Adrenal gland (tissue), 12 donors: Measurements from ENCODE around the gene PKP4. TPM values are rescaled to one million over a fixed set of nuclear protein-coding genes. Genes with fewer than 3 reads are reported as not detected.

Experiments used
- DNase-seq, 7 donors: peaks; one replicate each; pipeline ENCODE4 v3.0.0-alpha.2; 2019 to 2020
- H3K27ac ChIP-seq, 5 donors: fragments of 200-600 bp; sonication (generic) in 4 of 5; 1 replicate in 3 of 5; 2 replicates in 2 of 5; pipeline versions ENCODE4 v1.5.1 to v1.8.0; 2016 to 2020; ENCODE audit warnings: mild to moderate bottlenecking in 1 of 5
- H3K27me3 ChIP-seq: fragments of 200-600 bp; 2 replicates; pipeline ENCODE4 v1.8.0; 2021
- H3K36me3 ChIP-seq, 2 donors: fragments of 200-600 bp; replicated peaks in 1 of 2; 1 replicate in 1 of 2; 2 replicates in 1 of 2; pipeline versions ENCODE4 v1.5.1 to v1.8.0; 2018 to 2022
- H3K4me1 ChIP-seq, 2 donors: fragments of 200-600 bp; replicated peaks in 1 of 2; 1 replicate in 1 of 2; 2 replicates in 1 of 2; pipeline versions ENCODE4 v1.5.1 to v1.8.0; 2018 to 2021
- H3K4me3 ChIP-seq, 4 donors: fragments of 200-600 bp; sonication (generic) in 3 of 4; one replicate each; pipeline ENCODE4 v1.5.1; 2016 to 2018
- H3K9me3 ChIP-seq, 3 donors: fragments of 200-600 bp; sonication (generic) in 1 of 3; replicated peaks in 1 of 3; 1 replicate in 2 of 3; 2 replicates in 1 of 3; pipeline versions ENCODE4 v1.5.1 to v1.8.0; 2016 to 2021
- POLR2A ChIP-seq, 2 donors: fragments of 450-650 bp; IDR thresholded peaks; one replicate each; pipeline ENCODE4 v1.6.1; 2017; ENCODE audit warnings: antibody characterized with exemption in 2 of 2, mild to moderate bottlenecking in 2 of 2, moderate library complexity in 1 of 2
- WGBS, 4 donors: extraction: QIAGEN DNeasy Blood & Tissue Kit in 2 of 4; methylation state at CpG; one replicate each; pipeline versions ENCODE4 v1.1.5 to v1.1.7; 2013 to 2017; 5-methylcytosine and 5-hydroxymethylcytosine counted together
- intact Hi-C, 2 donors: fragments of 100-400 bp; cut with DNase I; formaldehyde crosslinking; loops; one replicate each; pipeline versions ENCODE4 v1.14.1 to v1.15.0; 2022 to 2023
- polyA plus RNA-seq, 3 donors: library from polyadenylated mRNA; stranded (reverse); fragments of 200-250 nt in 2 of 3; fragments of 350-450 nt in 1 of 3; fragmentation: Illumina TruSeq in 1 of 3; extraction: RNeasy Lipid Tissue Mini Kit (QIAGEN cat#74804) in 1 of 3; gene quantifications; one replicate each; pipeline ENCODE4 v1.2.3, GENCODE V29; 2013 to 2014
- total RNA-seq, 9 donors: library from RNA; depleted of rRNA in 4 of 9; stranded (reverse); fragments of >200 nt in 4 of 9; fragments of 120-200 nt in 1 of 9; fragmentation: NEBNext Ultra II Directional in 1 of 9; extraction: Animal tissue kit (Norgen Biotek cat#: 25700) in 1 of 9; gene quantifications; one replicate each; pipeline versions ENCODE4 v1.1.0 to v1.2.4, GENCODE V29; 2013 to 2023
- TF ChIP-seq, protein P1 (sequence below), 6 experiments: fragments of 450-650 bp in 4 of 6; fragments of 200-600 bp in 2 of 6; sonication (generic) in 1 of 6; IDR thresholded peaks; 1 replicate in 5 of 6; 2 replicates in 1 of 6; pipeline versions ENCODE4 v1.5.1 to v1.8.0; 2016 to 2021; ENCODE audit warnings: antibody characterized with exemption in 6 of 6, mild to moderate bottlenecking in 2 of 6, moderate library complexity in 1 of 6
- donor health status: healthy with polysubstance abuse.
- donor health status: Bipolar disorder and iron deficiency.
- donor health status: DM: yes; HTN: yes; CAD: no.
- donor health status: DM: no; HTN: no; CAD: no.
- donor health status: DM: no; HTN: no; CAD: no.
- donor health status: DM: yes; HTN: yes; CAD: no.

The PKP4 gene
- total and polyA plus RNA-seq, 12 donors, result 15.6 to 34.9 (median 23.3) TPM

- H3K9me3 ChIP-seq, result no peaks in the 10 kb centered on the region
- WGBS, 4 donors, result 95 to 100% (median 98%) methylated on average over 1 of the region's 1 CpG
- no peaks in the 10 kb centered on the region for H3K36me3 ChIP-seq
- no peak for TF ChIP-seq POLR2A (IDR thresholded peaks at IDR 0.05)
- TF ChIP-seq, protein P1, sequence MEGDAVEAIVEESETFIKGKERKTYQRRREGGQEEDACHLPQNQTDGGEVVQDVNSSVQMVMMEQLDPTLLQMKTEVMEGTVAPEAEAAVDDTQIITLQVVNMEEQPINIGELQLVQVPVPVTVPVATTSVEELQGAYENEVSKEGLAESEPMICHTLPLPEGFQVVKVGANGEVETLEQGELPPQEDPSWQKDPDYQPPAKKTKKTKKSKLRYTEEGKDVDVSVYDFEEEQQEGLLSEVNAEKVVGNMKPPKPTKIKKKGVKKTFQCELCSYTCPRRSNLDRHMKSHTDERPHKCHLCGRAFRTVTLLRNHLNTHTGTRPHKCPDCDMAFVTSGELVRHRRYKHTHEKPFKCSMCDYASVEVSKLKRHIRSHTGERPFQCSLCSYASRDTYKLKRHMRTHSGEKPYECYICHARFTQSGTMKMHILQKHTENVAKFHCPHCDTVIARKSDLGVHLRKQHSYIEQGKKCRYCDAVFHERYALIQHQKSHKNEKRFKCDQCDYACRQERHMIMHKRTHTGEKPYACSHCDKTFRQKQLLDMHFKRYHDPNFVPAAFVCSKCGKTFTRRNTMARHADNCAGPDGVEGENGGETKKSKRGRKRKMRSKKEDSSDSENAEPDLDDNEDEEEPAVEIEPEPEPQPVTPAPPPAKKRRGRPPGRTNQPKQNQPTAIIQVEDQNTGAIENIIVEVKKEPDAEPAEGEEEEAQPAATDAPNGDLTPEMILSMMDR (IDR thresholded peaks at IDR 0.05), result no peak
- H3K4me1 ChIP-seq, result peaks cover 4 to 10% of the 10 kb centered on the region in 2 donors
- intact Hi-C loops, result no loop called here
- H3K4me3 ChIP-seq, result no peak overlapping the region
- no peaks in the 10 kb centered on the region for H3K27me3 ChIP-seq
- H3K27ac ChIP-seq, result no peak overlapping the region
- no peak for DNase-seq
Measured at GRCh38 chr2:158542577-158542976, 85.8 kb downstream of the PKP4 start.

- 91 to 95% (median 94%) methylated on average over 2 of the region's 2 CpGs for WGBS, 4 donors
- no peak for DNase-seq
Measured at GRCh38 chr2:158543957-158544356, 87.2 kb downstream of the PKP4 start.

DNA sequence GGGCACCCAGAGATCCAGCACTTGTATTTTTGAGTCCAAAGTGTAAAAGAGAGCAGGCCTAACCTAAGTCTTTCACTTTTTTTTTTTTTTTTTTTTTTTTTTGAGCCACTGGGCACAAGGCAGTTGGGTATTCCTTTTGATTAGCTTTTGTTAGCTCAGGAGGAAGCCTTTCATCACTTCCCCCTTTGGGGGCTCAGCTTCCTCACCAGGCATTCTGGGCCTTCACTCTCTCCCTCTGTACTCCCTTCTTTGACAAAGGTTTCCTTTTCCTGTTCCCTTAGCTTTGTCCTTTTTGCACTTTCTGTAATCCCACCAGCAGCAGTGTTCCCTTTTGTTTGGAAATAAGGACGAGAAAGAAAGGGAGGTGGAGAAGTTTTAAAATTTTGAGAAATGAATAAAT, 88.2 kb downstream of the PKP4 start:
- no peak for TF ChIP-seq POLR2A (IDR thresholded peaks at IDR 0.05)
- TF ChIP-seq, protein P1 (IDR thresholded peaks at IDR 0.05), result no peak
- H3K27me3 ChIP-seq, result no peaks in the 10 kb centered on the region
- H3K36me3 ChIP-seq, result no peaks in the 10 kb centered on the region
- no peaks in the 10 kb centered on the region for H3K9me3 ChIP-seq
- H3K4me3 ChIP-seq, result no peak overlapping the region
- no peak for DNase-seq
- WGBS, 4 donors, result 80 to 85% (median 81%) methylated on average over 1 of the region's 1 CpG
- no peaks in the 10 kb centered on the region for H3K4me1 ChIP-seq
- no peak overlapping the region for H3K27ac ChIP-seq
- intact Hi-C loops, result no loop called here

More at GRCh38 chr2:158543957-158544356, 87.2 kb downstream of the PKP4 start:
- intact Hi-C loops, result no loop called here
- H3K4me1 ChIP-seq, result peaks cover 1 to 7% of the 10 kb centered on the region in 2 donors
- H3K36me3 ChIP-seq, result no peaks in the 10 kb centered on the region
- no peak overlapping the region for H3K27ac ChIP-seq
- TF ChIP-seq POLR2A (IDR thresholded peaks at IDR 0.05), result no peak
- TF ChIP-seq, protein P1 (IDR thresholded peaks at IDR 0.05), result no peak
- no peaks in the 10 kb centered on the region for H3K27me3 ChIP-seq
- no peaks in the 10 kb centered on the region for H3K9me3 ChIP-seq
- H3K4me3 ChIP-seq, result no peak overlapping the region

GRCh38 chr2:158546412-158547144, 89.8 kb downstream of the PKP4 start:
- intact Hi-C loops, result no loop called here

More at GRCh38 chr2:158546412-158547144, 89.8 kb downstream of the PKP4 start:
- TF ChIP-seq POLR2A (IDR thresholded peaks at IDR 0.05), result no peak
- TF ChIP-seq, protein P1 (IDR thresholded peaks at IDR 0.05), result no peak
- no peak overlapping the region for H3K27ac ChIP-seq
- DNase-seq, result no peak
- no peaks in the 10 kb centered on the region for H3K36me3 ChIP-seq
- no peak overlapping the region for H3K4me3 ChIP-seq
- H3K27me3 ChIP-seq, result no peaks in the 10 kb centered on the region
- WGBS, 4 donors, result 86 to 98% (median 91%) methylated on average over 2 of the region's 2 CpGs
- no peaks in the 10 kb centered on the region for H3K4me1 ChIP-seq
- peaks cover 0 to 3% (median 0%) of the 10 kb centered on the region in 3 donors for H3K9me3 ChIP-seq
